Measurements from ENCODE around the gene SCCPDH. TPM values are rescaled to one million over a fixed set of nuclear protein-coding genes. Genes with fewer than 3 reads are reported as not detected.
"Not testable (repeated sequence)": the region's sequence is repeated elsewhere in the genome, so short reads cannot be mapped to it uniquely, and the experiment has no call there.

SCCPDH gene
- total RNA-seq, 1 experiment from 2014 or later, result 88.0 TPM

DNA sequence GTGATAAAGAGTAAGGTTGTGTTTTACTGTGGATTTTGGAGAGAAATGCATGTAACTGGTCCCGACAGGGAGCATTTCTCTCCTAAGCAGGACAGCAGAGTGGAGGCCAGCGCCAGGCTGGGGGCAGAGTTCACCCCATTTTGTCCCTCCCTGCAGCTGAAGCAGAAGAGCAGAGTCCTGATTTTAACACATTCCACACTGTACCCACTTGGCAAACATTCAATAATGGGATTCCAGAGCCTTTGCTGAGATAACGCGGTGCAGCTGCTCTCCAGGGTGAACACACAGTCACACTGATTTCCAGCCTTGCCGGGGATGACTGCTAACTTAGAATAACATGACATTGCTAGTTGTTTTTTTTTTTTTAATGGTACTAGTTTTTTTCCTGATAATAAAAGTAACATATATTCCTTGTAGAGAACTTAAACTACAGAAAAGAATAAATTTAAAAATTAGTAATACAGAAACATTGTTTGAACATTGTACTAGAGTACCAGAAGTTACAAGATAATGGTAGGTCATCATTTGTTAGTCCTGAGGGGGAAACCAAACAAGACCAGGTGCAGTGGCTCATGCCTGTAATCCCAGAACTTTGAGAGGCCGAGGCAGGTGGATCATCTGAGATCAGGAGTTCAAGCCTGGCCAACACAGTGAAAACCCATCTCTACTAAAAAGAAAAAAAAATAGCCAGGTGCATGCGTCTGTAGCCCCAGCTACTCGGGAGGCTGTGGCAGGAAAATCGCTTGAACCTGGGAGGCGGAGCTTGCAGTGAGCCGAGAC lies 77.2 kb downstream of the SCCPDH start:
- in situ Hi-C loops (cut with HindIII; ENCODE audit: low pct_unique_long_range_greater_than_20kb, low sequenced_read_pairs), result no loop called here
- DNase-seq (ENCODE audit: low read depth, low spot score), result no peak

GRCh38 chr1:246803373-246803772 lies 79.2 kb downstream of the SCCPDH start:
- DNase-seq (ENCODE audit: low read depth, low spot score), result no peak
- in situ Hi-C loops (cut with HindIII; ENCODE audit: low pct_unique_long_range_greater_than_20kb, low sequenced_read_pairs), result no loop called here

DNA sequence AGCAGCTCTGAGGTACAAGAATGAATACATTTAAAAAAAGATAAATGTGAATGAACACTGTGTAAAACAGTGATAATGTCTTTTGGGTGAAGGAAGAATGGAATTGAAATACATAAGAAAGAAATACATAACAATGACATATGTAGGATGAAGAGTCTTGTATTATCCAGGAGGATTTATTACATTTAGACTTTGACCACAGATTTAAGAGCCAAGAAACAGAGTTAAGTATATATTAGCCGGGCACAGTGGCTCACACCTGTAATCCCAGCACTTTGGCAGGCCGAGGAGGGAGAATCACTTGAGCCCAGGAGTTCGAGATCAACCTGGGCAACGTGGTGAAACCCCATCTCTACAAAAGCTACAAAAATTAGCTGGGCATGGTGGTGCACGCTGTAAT lies 79.7 kb downstream of the SCCPDH start:
- DNase-seq (ENCODE audit: low read depth, low spot score), result no peak
- in situ Hi-C loops (cut with HindIII; ENCODE audit: low pct_unique_long_range_greater_than_20kb, low sequenced_read_pairs), result no loop called here

GRCh38 chr1:246805135-246805716 lies 81.0 kb downstream of the SCCPDH start:
- in situ Hi-C loops (cut with HindIII; ENCODE audit: low pct_unique_long_range_greater_than_20kb, low sequenced_read_pairs), result no loop called here
- no peak for DNase-seq (ENCODE audit: low read depth, low spot score)

GRCh38 chr1:246809473-246809872 lies 85.3 kb downstream of the SCCPDH start:
- in situ Hi-C loops (cut with HindIII; ENCODE audit: low pct_unique_long_range_greater_than_20kb, low sequenced_read_pairs), result no loop called here
- DNase-seq (ENCODE audit: low read depth, low spot score), result no peak

DNA sequence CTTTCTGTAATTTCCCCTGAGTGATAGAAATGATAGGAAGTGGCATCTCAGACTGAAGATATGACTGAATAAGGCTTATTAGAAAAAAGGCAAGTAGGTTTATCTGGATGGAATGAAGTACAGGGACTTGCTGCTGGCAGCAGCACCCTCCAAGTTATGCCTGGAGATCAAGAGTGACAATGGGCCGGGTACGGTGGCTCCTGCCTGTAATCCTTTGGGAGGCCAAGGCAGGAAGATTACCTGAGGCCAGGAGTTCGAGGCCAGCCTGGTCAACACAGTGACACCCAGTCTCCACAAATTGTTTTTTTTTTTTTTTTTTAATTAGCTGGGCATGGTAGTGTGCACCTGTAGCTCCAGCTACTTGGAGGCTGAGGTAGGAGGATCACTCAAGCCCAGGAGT lies 87.8 kb downstream of the SCCPDH start:
- in situ Hi-C loops (cut with HindIII; ENCODE audit: low pct_unique_long_range_greater_than_20kb, low sequenced_read_pairs), result no loop called here
- no peak for DNase-seq (ENCODE audit: low read depth, low spot score)

DNA sequence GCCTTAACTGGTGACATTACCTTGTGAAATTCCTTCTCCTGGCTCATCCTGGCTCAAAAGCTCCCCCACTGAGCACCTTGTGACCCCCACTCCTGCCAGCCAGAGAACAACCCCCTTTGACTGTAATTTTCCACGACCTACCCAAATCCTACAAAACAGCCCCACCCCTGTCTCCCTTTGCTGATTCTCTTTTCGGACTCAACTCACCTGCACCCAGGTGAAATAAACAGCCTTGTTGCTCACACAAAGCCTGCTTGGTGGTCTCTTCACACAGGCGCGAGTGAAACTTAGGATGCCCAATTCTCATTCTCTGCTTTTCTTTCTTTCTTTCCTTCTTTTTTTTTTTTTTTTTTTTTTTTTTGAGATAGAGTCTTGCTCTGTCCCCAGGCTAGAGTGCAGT lies 89.1 kb downstream of the SCCPDH start:
- DNase-seq (ENCODE audit: low read depth, low spot score); in situ Hi-C loops (cut with HindIII; ENCODE audit: low pct_unique_long_range_greater_than_20kb, low sequenced_read_pairs): not testable (repeated sequence)

DNA sequence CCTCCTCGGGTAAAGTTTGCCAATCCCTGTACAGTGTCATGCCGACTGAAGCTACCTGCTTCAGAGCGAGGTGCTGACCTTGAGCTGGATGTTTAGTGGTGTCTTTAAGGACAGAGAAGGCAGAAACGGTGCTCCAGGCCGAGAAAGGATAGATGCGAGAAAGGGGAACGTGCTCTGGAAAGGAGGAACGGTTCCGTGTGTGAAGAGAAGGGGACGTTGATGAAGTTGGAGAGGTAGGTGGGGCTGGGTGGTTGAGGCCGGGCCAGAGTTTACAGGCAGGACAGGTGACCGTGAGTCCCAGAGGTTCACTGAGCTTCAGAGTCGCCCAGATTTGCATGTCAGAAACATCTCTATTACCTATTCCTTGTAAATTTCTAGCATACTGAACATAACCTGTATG lies 90.7 kb downstream of the SCCPDH start:
- DNase-seq (ENCODE audit: low read depth, low spot score), result no peak
- in situ Hi-C loops (cut with HindIII; ENCODE audit: low pct_unique_long_range_greater_than_20kb, low sequenced_read_pairs), result no loop called here

DNA sequence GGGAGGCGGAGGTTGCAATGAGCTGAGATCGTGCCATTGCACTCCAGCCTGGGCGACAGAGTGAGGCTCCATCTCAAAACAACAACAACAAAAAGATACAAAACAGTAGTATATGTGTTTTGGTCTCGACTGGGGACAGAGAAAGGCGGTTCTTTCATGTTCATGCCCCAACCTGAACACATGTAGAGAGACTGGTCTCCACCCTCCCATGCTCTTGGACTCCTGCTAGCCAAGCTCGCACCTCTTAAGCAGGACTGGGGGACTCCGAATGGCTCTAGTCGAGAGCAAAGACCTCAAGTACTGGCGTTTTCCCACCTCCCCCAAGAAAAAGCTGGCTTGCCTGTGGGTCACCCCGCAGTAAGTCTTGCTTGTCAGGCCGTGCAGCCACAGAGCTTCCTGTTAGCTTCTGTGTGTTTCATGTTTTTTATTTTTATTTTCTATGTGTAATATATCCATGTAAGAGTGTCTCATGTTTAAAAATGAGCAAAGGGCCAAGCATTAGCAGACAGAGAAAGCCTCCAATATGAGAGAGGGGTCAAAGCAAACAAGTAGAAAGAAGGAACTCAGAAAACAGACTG lies 91.6 kb downstream of the SCCPDH start:
- no peak for DNase-seq (ENCODE audit: low read depth, low spot score)
- in situ Hi-C loops (cut with HindIII; ENCODE audit: low pct_unique_long_range_greater_than_20kb, low sequenced_read_pairs), result no loop called here

Small RNAs within 50 kb of the gene (small RNA-seq; reads per million reads assigned to genes)
- 0 reads per million in 2 experiments for gene AC113174.1

Other genes starting within 250 kb of the SCCPDH start
- 30.1 and 33.4 TPM in 2 replicates for gene SMYD3, start 217.1 kb upstream of the SCCPDH start, total RNA-seq (2014; rRNA removed; shearing (Covaris generic))
- 45.3 and 49.3 TPM in 2 replicates for gene TFB2M, start 158.1 kb upstream of the SCCPDH start, total RNA-seq (2014; rRNA removed; shearing (Covaris generic))
- 32.2 and 33.5 TPM in 2 replicates for gene CNST, start 158.0 kb upstream of the SCCPDH start, total RNA-seq (2014; rRNA removed; shearing (Covaris generic))
- 30.5 and 33.8 TPM in 2 replicates for gene AHCTF1, start 207.5 kb downstream of the SCCPDH start, total RNA-seq (2014; rRNA removed; shearing (Covaris generic))